HG03139 (cell line): Measurements from ENCODE around the gene ADARB2.
"Not testable (repeated sequence)": the region's sequence is repeated elsewhere in the genome, so short reads cannot be mapped to it uniquely, and the experiment has no call there.

Experiments used
- ATAC-seq: cut with Tn5 transposase; IDR thresholded peaks from one replicate; pipeline ENCODE4 v1.9.1; 2021; ENCODE audit not compliant: unreplicated experiment

Gene ADARB2

DNA sequence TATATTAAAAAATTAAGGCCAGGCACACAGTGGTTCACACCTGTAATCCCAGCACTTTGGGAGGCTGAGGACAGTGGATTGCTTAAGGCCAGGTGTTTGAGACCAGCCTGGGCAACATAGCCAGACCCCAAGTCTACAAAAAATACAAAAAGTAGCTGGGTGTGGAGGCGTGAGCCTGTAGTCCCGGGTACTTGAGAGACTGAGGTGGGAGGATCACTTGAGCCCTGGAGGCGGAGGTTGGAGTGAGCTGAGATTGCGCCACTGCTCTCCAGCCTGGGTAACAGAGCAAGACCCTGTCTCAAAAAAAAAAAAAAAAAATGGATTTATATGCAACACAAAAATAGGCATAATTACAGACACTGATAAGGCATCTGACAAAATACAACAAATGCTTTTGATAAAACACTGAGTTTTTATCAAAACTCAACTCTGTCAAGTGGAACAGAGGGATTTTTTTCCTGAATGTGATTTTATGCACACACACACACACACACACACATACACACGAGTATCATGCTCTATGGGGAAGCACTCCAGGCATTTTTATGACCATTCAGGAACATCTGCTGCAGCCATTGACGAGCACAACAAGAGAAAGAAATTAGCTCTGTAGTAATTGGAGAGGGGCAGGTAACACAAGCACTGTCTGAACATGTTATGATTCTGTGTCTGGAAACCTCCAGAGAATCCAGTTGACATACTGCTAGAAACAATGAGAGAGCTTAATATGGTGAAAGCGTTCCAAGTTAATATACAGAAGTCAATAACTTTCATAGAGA lies 488.0 kb downstream of the ADARB2 start:
- ATAC-seq, result no peak

DNA sequence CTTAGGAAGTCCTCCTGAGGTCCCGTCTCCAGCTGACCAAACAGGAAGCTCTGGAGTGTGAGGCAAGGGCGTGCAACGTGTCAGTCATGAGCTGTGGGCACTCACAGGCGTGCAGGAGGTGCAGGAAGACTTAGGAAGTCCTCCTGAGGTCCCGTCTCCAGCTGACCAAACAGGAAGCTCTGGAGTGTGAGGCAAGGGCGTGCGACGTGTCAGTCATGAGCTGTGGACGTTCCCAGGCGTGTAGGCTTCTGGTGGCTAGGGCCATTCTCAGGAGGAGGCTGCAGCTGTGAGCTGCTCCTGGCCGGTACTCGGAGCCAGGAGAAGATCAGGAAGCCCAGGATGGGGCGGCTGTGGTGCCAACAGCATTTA lies 489.1 kb downstream of the ADARB2 start:
- not testable (repeated sequence) for ATAC-seq

DNA sequence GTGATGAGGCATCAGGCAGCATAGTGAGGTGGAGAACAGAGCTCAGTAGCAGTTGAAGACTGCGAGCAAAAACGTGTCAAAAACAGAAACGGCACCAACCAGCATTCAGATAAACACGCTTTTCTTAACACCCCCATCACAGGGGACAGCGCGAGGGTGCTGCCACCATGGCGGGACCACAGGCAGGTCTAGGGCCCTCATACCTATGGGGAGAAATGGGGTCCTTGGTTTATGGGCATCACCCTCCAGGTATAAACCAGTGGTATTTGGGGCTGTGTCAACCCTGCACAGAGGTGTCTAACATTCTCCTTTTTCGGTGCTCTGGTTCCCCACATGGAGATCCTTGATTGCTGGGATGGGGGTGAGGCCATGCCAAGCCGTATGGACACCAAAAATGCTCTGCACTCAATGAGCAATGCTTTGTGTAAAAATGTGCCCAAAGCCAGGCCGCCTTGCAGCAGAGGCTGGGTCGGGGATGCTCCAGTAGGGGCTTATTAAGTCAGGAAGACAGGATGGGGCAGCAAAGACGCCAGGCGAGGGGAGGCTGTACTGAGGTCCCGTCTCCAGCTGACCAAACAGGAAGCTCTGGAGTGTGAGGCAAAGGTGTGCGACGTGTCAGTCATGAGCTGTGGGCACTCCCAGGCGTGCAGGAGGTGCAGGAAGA lies 489.6 kb downstream of the ADARB2 start:
- ATAC-seq, result no peak

DNA sequence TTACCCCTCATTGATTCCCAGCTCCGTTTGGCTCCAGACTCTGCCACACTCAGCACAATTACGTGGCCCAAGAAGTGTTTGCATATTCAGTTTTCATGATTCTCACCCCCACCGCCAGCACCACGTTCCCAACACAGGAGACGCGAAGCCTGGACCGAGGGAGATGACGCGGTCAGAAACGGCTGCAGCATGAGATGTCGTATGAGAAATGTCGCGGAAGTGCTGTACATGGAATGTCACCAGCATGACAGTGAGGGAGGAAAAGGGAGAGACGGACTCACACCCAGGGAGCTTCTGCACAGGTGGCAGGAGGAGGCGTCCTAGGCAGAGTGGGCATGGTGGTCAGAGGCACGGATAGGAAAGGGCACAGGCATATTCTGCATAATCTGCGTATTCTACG lies 492.8 kb downstream of the ADARB2 start:
- ATAC-seq, result no peak

DNA sequence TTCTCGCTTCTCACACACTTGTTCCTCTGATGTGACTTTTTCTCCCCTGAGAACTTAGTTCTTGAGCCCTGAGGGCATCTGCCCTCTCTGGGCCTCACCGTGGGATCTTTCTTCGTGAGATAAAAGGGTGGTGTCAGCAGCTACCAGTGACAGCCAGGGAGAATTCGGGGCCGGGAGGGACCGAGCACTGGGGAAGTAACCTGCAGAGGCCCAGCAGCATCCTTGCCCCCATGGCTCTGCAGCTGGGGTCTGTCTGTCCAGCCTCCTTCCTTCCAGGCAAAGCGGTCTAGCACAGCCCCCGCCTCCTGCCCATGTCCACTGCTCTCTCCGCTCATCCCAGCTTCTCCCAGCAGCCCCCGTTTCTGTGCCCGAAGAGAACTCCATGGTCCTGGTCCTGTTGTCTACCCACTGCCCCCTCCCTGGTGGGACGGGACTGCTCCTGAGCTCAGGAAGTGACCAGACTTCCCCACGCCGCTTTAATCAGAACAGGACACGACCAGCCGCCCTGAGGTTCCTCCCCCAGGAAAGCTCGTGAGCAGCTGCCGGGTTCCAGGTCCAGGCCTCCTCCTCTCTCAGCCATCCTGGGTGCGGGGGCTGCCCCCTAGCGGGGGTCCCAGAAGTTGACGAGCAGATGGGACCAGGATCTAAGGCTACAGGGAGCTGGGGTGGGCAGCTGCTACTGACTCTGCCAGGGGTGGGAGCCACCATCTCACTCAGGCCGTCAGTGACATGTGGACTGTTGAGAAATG lies 493.7 kb downstream of the ADARB2 start:
- no peak for ATAC-seq

DNA sequence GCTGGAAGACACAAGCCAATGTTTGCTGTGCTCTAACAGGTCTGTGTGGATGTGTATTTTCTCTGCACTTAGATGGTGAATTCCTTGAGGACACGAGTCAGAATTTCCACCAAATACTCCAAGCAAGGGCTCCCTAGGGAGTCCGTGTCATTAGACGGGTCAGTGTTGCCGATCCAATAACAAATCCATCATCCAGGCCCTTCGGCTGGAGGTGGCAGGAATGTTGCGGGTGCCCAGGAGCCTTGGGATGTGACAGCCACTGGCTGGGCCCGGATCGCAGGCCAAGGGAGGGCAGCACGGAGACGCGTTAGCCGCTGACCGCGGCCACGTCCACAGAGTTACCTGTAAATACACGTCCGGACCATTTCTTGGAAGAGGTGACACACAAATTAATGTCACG lies 494.4 kb downstream of the ADARB2 start:
- ATAC-seq, result no peak

DNA sequence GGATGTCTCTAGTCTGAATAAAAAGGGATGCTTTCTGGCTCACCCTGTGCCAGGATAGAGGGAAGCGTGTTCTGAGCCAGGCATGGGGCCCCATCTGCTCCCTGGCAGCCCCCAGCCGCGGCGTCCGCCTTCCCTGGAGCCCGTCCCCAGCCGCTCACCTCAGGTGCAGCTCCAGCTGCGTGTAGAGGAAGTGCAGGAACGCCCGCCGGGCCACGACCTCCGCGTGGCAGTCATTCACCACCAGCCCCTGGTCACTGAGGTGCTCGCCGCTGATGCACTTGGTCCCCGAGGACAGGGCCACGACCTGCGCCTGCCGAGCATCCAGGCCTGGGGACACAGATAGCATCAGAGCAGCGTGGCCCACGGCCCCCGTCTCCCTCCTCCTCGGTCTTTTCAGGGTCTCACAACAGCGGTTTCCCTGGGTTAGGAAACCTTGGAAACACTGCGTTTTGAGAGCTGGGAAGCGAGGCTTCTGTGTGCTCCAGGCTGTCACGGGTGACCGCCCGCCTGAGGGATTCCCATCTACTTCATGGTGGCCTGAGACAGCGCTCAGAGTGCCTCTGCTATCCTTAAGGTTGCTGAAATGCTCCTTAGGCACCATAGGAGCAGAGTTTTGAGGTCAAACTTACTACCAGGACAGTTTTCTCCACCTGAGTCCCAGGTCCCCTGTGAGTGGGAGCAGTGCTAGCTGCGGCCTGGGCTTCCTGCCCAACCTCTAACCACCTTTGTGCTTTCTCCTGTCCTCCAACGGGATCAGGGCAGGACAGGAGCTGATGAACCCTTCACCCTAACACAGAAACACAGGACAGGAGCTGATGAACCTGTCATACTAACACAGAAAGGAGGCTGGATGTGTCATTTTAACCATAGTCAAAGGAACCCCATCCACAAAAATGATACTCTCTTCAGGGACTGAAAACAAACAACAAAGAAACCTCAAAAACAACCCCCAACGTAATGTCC lies 495.1 kb downstream of the ADARB2 start:
- ATAC-seq, result no peak

DNA sequence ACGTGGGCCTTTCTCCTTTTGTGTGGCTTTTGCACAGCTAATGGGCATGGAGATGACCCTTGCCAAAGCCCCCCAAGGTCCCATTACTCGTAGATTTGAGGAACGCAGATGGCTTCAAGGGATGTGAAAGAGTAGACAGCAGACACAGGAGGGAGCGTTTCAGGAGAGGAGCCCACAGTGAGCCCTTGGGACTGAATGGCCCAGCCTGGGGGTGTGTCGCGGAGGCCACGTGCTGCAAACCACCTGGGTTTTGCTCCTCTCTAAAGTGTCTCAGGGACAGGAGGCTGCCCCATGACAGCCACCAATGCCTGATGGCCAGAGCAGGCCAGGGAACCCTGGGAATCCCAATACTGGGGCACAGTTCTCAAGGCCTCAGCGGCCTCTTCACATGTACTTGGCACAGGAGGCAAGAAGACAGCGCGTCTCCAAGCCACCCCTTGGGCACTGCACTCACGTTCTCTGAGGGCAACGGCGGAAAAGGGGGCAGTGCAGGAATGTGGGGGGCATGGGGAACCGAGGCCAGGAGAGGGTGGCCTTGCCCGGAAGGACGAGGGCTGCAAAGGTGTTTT lies 495.9 kb downstream of the ADARB2 start:
- no peak for ATAC-seq

DNA sequence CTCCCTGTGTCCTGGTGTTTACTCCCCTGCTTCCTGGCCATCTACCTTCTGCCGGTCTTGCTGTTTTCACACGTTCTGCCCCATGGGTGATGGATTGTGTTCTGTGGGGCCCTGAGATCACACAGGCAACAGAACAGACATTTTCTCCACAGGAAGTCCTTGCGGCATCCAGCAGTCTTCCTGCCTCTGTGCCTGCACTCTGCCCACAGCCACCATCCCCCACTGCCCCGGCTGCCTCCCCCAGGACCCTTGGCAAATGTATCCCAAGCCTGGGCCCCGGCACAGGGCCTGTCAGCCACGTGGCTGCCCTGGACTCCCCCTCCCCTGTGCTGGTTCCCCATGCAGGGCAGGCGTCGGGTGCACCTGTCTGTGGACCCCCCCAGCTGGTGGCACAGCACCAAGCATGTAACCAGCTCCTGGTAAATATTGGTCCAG lies 497.0 kb downstream of the ADARB2 start:
- ATAC-seq, result no peak

DNA sequence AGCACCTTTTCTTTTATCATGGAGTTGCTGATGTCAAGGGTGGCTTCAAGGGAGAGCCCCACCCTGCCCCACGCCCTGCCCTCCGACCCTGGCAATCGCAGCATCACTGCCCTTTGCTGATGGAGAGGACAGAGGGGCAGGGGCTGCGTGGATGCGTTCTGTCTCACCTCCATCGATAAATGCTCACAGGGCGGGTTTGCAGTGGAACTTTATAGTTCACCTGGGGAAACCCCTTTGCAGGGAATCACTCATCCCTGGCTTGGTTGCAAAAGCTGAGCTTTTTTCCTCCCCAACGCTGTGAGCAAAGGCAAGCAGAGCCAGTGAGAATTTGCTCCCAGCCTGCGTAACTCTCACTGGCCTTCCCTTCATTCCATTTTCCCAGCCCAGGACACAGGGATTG lies 504.3 kb downstream of the ADARB2 start:
- no peak for ATAC-seq

DNA sequence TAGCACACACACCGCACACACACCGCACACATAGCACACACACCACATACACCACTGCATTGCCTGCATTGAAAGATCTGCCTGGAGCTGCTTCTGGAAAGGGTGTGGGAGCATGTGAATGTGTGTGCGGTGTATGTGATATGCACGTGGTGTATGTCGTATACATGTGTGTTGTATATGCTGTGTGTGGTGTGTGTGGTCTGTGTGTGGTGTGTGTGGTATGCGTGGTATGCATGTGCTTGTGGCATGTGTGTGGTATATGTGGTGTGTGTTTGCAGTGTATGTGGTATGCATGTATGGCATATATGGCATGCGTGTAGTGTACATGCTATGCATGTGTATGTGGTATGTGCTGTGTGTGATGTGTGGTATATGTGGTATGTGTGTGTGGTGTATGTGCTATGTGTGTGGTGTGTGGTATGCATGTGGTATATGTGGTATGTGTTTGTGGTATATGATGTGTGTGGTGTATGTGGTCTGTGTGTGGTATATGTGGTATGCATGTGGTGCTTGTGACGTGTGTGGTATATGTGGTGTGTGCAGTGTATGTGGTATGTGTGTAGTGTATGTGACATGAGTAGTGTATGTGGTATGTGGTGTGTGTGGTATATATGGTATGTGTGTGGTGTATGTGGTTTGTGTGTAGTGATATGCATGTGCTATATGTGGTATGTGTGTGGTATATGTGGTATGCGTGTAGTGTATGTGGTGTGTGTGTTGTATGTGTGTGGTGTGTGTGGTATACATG lies 505.0 kb downstream of the ADARB2 start:
- ATAC-seq, result no peak

DNA sequence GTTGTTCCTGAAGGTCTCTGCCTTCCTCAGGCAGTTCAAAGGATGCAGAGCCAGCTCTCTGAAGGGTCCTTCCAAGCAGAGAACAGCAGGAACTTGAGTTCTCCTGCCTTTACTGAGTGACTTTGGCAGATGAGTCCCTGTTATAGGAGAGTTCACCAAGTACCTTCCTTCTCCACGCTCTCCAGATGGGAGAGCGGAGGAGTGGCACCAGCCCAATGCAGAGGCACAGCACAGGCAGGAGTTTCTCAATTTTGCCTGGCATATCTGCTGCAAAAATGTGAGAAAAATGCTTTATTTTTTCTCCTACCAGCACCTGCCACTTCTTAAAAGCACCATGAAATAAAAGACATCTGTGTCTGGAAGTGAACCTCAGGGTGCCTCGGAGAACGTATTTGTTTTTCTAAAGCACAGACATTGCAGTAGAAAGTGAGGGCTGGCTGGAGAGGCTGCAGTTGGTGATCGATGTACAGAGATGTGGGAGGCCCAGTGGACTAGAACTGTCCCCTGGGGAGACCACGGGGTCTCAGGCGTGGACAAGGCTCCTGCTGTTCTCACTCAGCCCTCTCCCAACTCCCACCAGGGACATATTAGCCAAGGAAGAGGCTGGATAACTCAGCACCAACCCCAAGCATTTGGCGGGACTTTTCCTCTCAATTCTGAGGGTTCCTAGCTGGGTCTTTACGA lies 506.6 kb downstream of the ADARB2 start:
- ATAC-seq, result no peak

DNA sequence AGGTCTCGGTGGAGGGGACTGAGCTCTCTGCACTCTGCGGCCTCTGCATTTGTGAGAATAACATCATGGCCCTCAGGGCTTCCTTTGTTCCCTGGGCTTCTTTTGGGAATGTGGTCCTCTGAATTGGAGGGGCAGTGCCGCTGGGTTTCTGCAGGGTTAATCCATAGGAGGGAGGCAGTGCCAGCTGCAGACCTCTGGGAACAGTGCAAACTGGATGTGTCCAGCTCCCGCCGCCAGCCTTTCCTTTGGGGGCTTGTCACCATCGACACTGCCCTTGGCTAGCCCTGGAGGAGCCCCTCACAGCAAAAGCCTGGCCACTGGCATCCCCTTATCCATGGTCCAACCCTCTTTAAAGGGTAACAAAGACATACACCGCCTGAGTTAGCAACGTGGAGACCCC lies 507.2 kb downstream of the ADARB2 start:
- ATAC-seq, result no peak

DNA sequence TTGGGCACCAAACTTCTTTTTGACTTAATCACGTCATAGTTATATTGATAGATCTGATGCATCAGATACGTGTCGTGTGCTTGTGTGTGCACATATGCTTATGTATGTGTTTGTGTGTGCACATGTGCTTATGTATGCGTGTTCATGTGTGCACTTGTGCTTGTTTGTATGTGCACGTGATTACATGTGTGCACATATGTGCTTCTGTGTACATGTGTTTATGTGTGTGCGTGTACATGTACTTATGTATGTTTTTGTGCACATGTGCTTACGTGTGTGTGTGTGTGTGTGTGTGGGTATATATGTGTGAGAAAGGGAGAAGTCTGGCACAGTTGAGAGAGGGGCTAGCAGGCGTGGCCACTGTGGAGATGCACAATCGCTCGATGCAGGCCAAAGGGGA lies 507.8 kb downstream of the ADARB2 start:
- no peak for ATAC-seq

DNA sequence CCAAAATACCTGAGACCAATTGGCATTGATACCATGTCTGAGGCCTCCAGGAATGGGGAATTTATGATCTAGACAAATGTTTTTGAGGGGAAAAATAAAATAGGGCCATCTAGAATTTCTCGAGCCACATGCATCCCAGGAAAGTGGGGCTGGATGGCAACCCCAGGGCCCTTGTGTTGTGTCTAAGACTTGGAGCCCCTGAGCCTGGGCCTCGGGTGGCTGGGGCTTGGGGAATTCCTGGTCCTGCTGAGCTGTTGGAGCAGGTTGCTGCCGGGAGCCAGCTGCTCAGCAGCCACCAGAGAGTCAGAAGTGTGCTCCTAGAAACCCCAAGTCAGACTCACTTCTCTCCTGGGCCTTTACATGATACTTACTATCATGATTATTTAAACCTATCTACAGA lies 508.2 kb downstream of the ADARB2 start:
- no peak for ATAC-seq

DNA sequence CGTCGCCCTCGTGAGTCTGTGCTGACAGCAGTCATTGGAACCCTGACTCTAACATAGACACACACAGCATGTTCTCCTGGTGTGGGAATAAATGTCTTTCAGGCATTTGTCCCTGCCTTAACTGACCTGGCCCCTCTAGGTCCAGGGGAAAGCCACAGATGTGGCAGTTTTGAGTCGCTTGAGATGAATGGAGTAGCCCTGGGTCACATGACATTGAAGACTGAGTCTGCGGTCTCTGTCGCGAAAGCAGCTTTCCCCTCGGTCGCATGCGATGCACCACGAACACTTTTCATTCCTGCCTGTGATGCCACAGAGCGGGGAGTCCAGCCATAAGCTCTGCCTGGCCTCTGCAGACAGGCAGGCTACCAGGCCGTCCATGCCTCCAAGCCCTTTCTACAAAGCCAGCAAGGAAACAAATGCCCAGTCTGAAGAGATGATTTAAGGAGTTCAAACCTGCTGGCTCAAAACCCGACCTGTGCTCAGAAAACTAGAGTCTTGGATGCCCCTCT lies 508.8 kb downstream of the ADARB2 start:
- ATAC-seq, result no peak

DNA sequence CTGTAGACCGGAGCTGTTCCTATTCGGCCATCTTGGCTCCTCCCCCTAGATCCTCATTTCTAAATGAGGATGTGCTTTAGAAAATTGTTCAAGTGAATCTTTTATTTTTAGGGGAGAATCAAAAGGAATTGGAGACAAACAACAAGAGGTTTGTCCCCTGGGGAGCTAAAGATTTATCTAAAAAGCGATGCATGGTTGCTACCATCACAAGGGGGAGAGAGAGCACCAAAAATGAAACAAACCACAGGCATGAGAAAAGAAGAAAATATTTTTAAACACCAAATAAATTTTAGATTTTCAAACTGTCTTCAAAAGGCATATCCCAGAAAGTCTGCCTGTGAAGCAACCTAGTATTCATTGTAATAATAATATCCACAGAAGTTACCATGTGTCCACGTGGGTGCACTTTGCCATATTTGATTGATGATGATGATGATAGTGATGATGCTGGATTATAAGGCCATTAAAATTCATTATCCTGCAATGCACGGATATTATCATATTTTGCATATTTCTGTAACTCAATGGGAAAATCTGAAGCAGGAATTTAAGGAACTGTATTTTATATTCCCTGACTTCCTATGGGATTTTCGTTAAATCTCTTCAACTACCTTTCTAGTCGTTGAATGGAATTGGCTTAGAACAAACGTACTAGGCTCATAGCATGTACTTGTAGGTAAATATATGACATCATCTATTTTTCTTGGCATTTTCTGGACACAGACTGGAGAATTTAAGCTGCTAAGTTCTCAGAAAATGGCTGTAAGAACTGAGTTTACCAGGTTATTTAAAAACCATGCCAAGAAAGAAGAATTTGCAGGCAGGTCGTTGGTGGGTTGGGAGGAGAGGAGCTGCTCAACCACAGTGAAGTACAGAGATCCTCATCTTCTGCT lies 509.6 kb downstream of the ADARB2 start:
- no peak for ATAC-seq

DNA sequence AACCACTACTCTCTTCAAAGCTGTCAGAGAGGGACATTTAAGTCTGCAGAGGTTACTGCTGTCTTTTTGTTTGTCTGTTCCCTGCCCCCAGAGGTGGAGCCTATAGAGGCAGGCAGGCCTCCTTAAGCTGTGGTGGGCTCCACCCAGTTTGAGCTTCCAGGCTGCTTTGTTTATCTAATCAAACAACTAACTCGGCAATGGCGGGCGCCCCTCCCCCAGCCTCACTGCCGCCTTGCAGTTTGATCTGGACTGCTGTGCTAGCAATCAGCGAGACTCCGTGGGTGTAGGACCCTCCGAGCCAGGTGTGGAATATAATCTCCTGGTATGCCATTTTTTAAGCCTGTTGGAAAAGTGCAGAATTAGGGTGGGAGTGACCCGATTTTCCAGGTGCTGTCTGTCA lies 510.4 kb downstream of the ADARB2 start:
- not testable (repeated sequence) for ATAC-seq
